Measurements from ENCODE around the gene MPG. TPM values are rescaled to one million over a fixed set of nuclear protein-coding genes. Genes with fewer than 3 reads are reported as not detected.

MPG gene
- polyA plus RNA-seq, 1 donor from 2014 or later = 70.9 TPM

GRCh38 chr16:67183-67791 is 10.7 kb upstream of the MPG start:
- no peak for TF ChIP-seq CTCF (IDR thresholded peaks at IDR 0.05; ENCODE audit: poor library complexity, severe bottlenecking)
- no peak for TF ChIP-seq MXI1 (conservative IDR thresholded peaks at IDR 0.05; ENCODE audit: poor library complexity, severe bottlenecking)
- Histone ChIP-seq H3K9me3 (ENCODE audit: low read length) (no peaks in the 10 kb centered on the region), H2AFZ (ENCODE audit: low read depth, low read length) (no peak overlapping the region), H3K27me3 (ENCODE audit: insufficient read depth, low read depth, low read length) (peaks cover 14% of the 10 kb centered on the region), H3K79me2 (replicated peaks; ENCODE audit: insufficient read depth, low read length) (no peaks in the 10 kb centered on the region), H3K4me3 (ENCODE audit: low read length) (no peak overlapping the region), H3K36me3 (ENCODE audit: insufficient read depth, low read length) (no peaks in the 10 kb centered on the region), H4K20me1 (ENCODE audit: insufficient read depth) (no peaks in the 10 kb centered on the region), H3F3A (ENCODE audit: insufficient read depth, low read length, poor library complexity, severe bottlenecking) (no peaks in the 10 kb centered on the region), H3K9me2 (ENCODE audit: insufficient read depth, low read length) (no peaks in the 10 kb centered on the region), H3K9ac (ENCODE audit: low read length) (no peak overlapping the region), H3K4me2 (ENCODE audit: low read length) (no peak overlapping the region), H3K27ac (ENCODE audit: low read length) (no peak overlapping the region)

- H3K27ac ChIP-seq (ENCODE audit: low read length) = no peak overlapping the region
- no peak overlapping the region for H3K4me2 ChIP-seq (ENCODE audit: low read length)
- H3K79me2 ChIP-seq (replicated peaks; ENCODE audit: insufficient read depth, low read length) = no peaks in the 10 kb centered on the region
- no peak overlapping the region for H3K4me3 ChIP-seq (ENCODE audit: low read length)
- H2AFZ ChIP-seq (ENCODE audit: low read depth, low read length) = no peak overlapping the region
- H3K9me2 ChIP-seq (ENCODE audit: insufficient read depth, low read length) = no peaks in the 10 kb centered on the region
- no peaks in the 10 kb centered on the region for H3K36me3 ChIP-seq (ENCODE audit: insufficient read depth, low read length)
- H3F3A ChIP-seq (ENCODE audit: insufficient read depth, low read length, poor library complexity, severe bottlenecking) = no peaks in the 10 kb centered on the region
- no peaks in the 10 kb centered on the region for H4K20me1 ChIP-seq (ENCODE audit: insufficient read depth)
- TF ChIP-seq POLR2AphosphoS5 (IDR thresholded peaks at IDR 0.05) (no peak), RAD21 (conservative IDR thresholded peaks at IDR 0.05) (no peak), CTCF (IDR thresholded peaks at IDR 0.05; ENCODE audit: poor library complexity, severe bottlenecking) (no peak), MXI1 (conservative IDR thresholded peaks at IDR 0.05; ENCODE audit: poor library complexity, severe bottlenecking) (no peak), SMC3 (conservative IDR thresholded peaks at IDR 0.05; ENCODE audit: poor library complexity) (no peak), EZH2 (IDR thresholded peaks at IDR 0.05; ENCODE audit: borderline replicate concordance, insufficient read depth, low read length, poor library complexity, severe bottlenecking) (no peak), TAF1 (IDR thresholded peaks at IDR 0.05; ENCODE audit: low read depth) (no peak), REST (IDR thresholded peaks at IDR 0.05; ENCODE audit: borderline replicate concordance) (no peak), EP300 (conservative IDR thresholded peaks at IDR 0.05; ENCODE audit: poor library complexity, severe bottlenecking) (no peak)
- peaks cover 21% of the 10 kb centered on the region for H3K27me3 ChIP-seq (ENCODE audit: insufficient read depth, low read depth, low read length)
- no peaks in the 10 kb centered on the region for H3K9me3 ChIP-seq (ENCODE audit: low read length)
- H3K9ac ChIP-seq (ENCODE audit: low read length) = no peak overlapping the region
Observed at GRCh38 chr16:67884-68789, 9.9 kb upstream of the MPG start.

Data from neural cell (in vitro differentiated cells).